GM12878 (cell line): ENCODE measurements around the gene HECTD4. TPM values are rescaled to one million over a fixed set of nuclear protein-coding genes. Genes with fewer than 3 reads are reported as not detected.

ENCODE experiments used
- ATAC-seq: fragments of 200-7000 bp; cut with Tn5 transposase; 3 replicates; pipeline ENCODE4 v1.9.1; 2020; ENCODE audit warnings: mild to moderate bottlenecking, moderate library complexity
- BruUV-seq: library from RNA; stranded (reverse); fragments of 400-500 nt; replicated peaks from 2 replicates; lab custom pipeline; 2021; lab: Mats Ljungman, UMichigan
- CTCF ChIA-PET: fragments of 300-600 bp; sonication (Branson Sonifier 250); formaldehyde crosslinking; extraction: SDS; loops from one replicate; lab custom pipeline; 2021; ENCODE audit warnings: inconsistent platforms; lab: Yijun Ruan, JAX
- POLR2A ChIA-PET: fragments of 350-600 bp; formaldehyde crosslinking; extraction: SDS; loops from one replicate; lab custom pipeline; 2021; ENCODE audit warnings: inconsistent platforms; lab: Charles Lee
- RAD21 ChIA-PET: fragments of 300-600 bp; sonication (Branson Sonifier 250); formaldehyde crosslinking; loops from one replicate; lab custom pipeline; 2023; ENCODE audit warnings: antibody characterized with exemption; ENCODE audit not compliant: unreplicated experiment; lab: Charles Lee
- SMC1A ChIA-PET: fragments of 300-600 bp; sonication (Branson Sonifier 250); formaldehyde crosslinking; loops from one replicate; lab custom pipeline; 2023; ENCODE audit not compliant: unreplicated experiment, uncharacterized antibody; lab: Charles Lee
- DNase-seq: peaks from one replicate; pipeline ENCODE4 v3.0.0-alpha.2; 2011; ENCODE audit warnings: low read depth, low spot score
- FAIRE-seq: peaks from 3 replicates; lab custom pipeline; 2011; peaks lifted over from hg19 to GRCh38; lab: Jason Lieb, UNC
- H2AFZ ChIP-seq: 2 replicates; pipeline ENCODE4 v1.6.0; 2011; ENCODE audit warnings: low read depth, low read length, control low read depth; ENCODE audit not compliant: control insufficient read depth
- H3K27ac ChIP-seq: 2 replicates; pipeline ENCODE4 v1.5.1; 2011; ENCODE audit warnings: control low read depth; ENCODE audit not compliant: control insufficient read depth, insufficient read depth
- H3K27me3 ChIP-seq, 2 experiments: replicated peaks in 1 of 2; 2 replicates each; pipeline versions ENCODE4 v1.6.0 to v1.6.1; 2011; ENCODE audit warnings: low read length in 1 of 2; ENCODE audit not compliant: control insufficient read depth in 2 of 2, insufficient read depth in 2 of 2
- H3K36me3 ChIP-seq, 2 experiments: 2 replicates each; pipeline ENCODE4 v1.5.1; 2011; ENCODE audit warnings: low read length in 1 of 2; ENCODE audit not compliant: control insufficient read depth in 2 of 2, insufficient read depth in 2 of 2
- H3K4me1 ChIP-seq: 2 replicates; pipeline ENCODE4 v1.6.1; 2011; ENCODE audit warnings: mild to moderate bottlenecking, low read length, moderate library complexity, mixed read lengths; ENCODE audit not compliant: control insufficient read depth, insufficient read depth
- H3K4me2 ChIP-seq: 2 replicates; pipeline ENCODE4 v1.6.0; 2011; ENCODE audit warnings: control low read depth; ENCODE audit not compliant: control insufficient read depth, insufficient read depth
- H3K4me3 ChIP-seq: fragments of 200-600 bp; sonication (generic); 2 replicates; pipeline ENCODE4 v1.5.1; 2016
- H3K79me2 ChIP-seq: 2 replicates; pipeline ENCODE4 v1.6.0; 2011; ENCODE audit warnings: low read length; ENCODE audit not compliant: control insufficient read depth, insufficient read depth
- H3K9ac ChIP-seq: 2 replicates; pipeline ENCODE4 v1.8.0; 2011; ENCODE audit warnings: low read length, control low read depth, mixed read lengths; ENCODE audit not compliant: control insufficient read depth, insufficient read depth
- H3K9me3 ChIP-seq: replicated peaks from 3 replicates; pipeline ENCODE4 v1.5.1; 2011; ENCODE audit warnings: mild to moderate bottlenecking, low read length; ENCODE audit not compliant: control insufficient read depth, insufficient read depth
- H4K20me1 ChIP-seq: 2 replicates; pipeline ENCODE4 v1.6.0; 2011; ENCODE audit not compliant: control insufficient read depth, insufficient read depth
- ATF3 ChIP-seq: IDR thresholded peaks from 2 replicates; pipeline ENCODE4 v1.6.1; 2011; ENCODE audit warnings: low read depth, mild to moderate bottlenecking, low read length, moderate library complexity, borderline replicate concordance; ENCODE audit errors: extremely low read depth
- CREB1 ChIP-seq: IDR thresholded peaks from 2 replicates; pipeline ENCODE4 v1.6.1; 2012; ENCODE audit warnings: low read depth, mild to moderate bottlenecking, inconsistent platforms
- RELB ChIP-seq: fragments of 450-650 bp; IDR thresholded peaks from 2 replicates; pipeline ENCODE4 v1.6.1; 2017; ENCODE audit warnings: low read depth, mild to moderate bottlenecking, moderate library complexity
- RFX5 ChIP-seq: IDR thresholded peaks from 2 replicates; pipeline ENCODE4 v1.6.1; 2011; ENCODE audit warnings: low read depth, low read length, improper control_type of control experiment
- SREBF1 ChIP-seq: IDR thresholded peaks from 2 replicates; pipeline ENCODE4 v1.6.1; 2012; ENCODE audit warnings: mild to moderate bottlenecking, low read length
- WGBS: methylation state at CpG from one replicate; pipeline ENCODE4 v1.1.6; 2016; ENCODE audit warnings: low lambda C conversion rate; ENCODE audit not compliant: insufficient replicate concordance, insufficient coverage; ENCODE audit errors: missing lambda C conversion rate; 5-methylcytosine and 5-hydroxymethylcytosine counted together
- in situ Hi-C: fragments of 300-500 bp; cut with MboI; formaldehyde crosslinking; loops from 9 replicates; pipeline ENCODE4 v1.14.3; 2018; ENCODE audit warnings: mixed read lengths
- intact Hi-C: fragments of 100-400 bp; cut with micrococcal nuclease; formaldehyde crosslinking; loops from one replicate; pipeline ENCODE4 v1.14.2; 2022; ENCODE audit not compliant: unreplicated experiment
- polyA plus RNA-seq, 11 experiments: library from polyadenylated mRNA; depleted of rRNA in 4 of 11; unstranded in 6 of 11; stranded (reverse) in 5 of 11; fragments of >200 nt; fragmentation: Nextera tagmentation in 4 of 11; fragmentation: Illumina TruSeq in 1 of 11; extraction: Ambion mirVana in 4 of 11; extraction: Trizol in 1 of 11; gene quantifications; 1 replicate in 1 of 11; 2 replicates in 10 of 11; pipeline versions ENCODE4 v1.2.1 to v1.2.3, GENCODE V29; 2011 to 2016; ENCODE audit warnings: inconsistent platforms in 2 of 11, missing spikeins in 2 of 11, low read depth in 1 of 11
- total RNA-seq, 4 experiments: library from RNA; depleted of rRNA in 3 of 4; stranded (reverse); fragments of >200 nt in 3 of 4; fragmentation: Illumina TruSeq in 1 of 4; extraction: Trizol in 1 of 4; gene quantifications; 2 replicates each; pipeline versions ENCODE4 v1.2.1 to v1.2.3, GENCODE V29; 2013 to 2021

The HECTD4 gene
- total and polyA plus RNA-seq, 10 of the 15 experiments (the other 5 are each of a cell fraction or from before 2014, with no cell fraction given) = 5.8 to 43.9 (median 17.9) TPM

GRCh38 chr12:112191840-112192321, 190.3 kb downstream of the HECTD4 start:
- H3K9me3 ChIP-seq = no peaks in the 10 kb centered on the region
- DNase-seq (no peak), ATAC-seq (no peak), FAIRE-seq (no peak)
- no peaks in the 10 kb centered on the region for H3K79me2 ChIP-seq
- no peaks in the 10 kb centered on the region for H3K27me3 ChIP-seq
- ChIA-PET POLR2A (no interaction called here), CTCF (interaction anchor here (1.0 to 1.8 kb wide), 2 partner anchors 10 to 219 kb away, joined by 3 to 7 read pairs; no protein-coding TSS in a partner anchor), SMC1A (interaction anchor here (0.6 kb wide), 1 partner anchor 131 kb away, joined by 3 read pairs; no protein-coding TSS in a partner anchor), RAD21 (no interaction called here)
- WGBS = 96% methylated on average over 4 of the region's 4 CpGs
- no peak overlapping the region for H3K4me2 ChIP-seq
- no peak overlapping the region for H3K9ac ChIP-seq
- TF ChIP-seq RFX5 (no peak), RELB (no peak), CREB1 (no peak), ATF3 (no peak), SREBF1 (no peak)
- no peaks in the 10 kb centered on the region for H4K20me1 ChIP-seq
- BruUV-seq = no TSS peak
- H3K4me1 ChIP-seq = no peaks in the 10 kb centered on the region
- no peak overlapping the region for H3K27ac ChIP-seq
- intact Hi-C loops (no loop called here), in situ Hi-C loops (no loop called here)
- no peak overlapping the region for H3K4me3 ChIP-seq
- H3K36me3 ChIP-seq = peaks cover 14 to 39% of the 10 kb centered on the region in 2 experiments
- H2AFZ ChIP-seq = no peak overlapping the region
